Fibroblast of peridontal ligament (primary cell): ENCODE results near the gene MSS51.
"Not testable (repeated sequence)": the region's sequence is repeated elsewhere in the genome, so short reads cannot be mapped to it uniquely, and the experiment has no call there.

Source experiments
- DNase-seq: peaks from one replicate; pipeline ENCODE4 v3.0.0-alpha.2; 2010; ENCODE audit errors: extremely low read depth

The MSS51 gene

GRCh38 chr10:73414230-73414945, 19.0 kb downstream of the MSS51 start:
- no peak for DNase-seq

GRCh38 chr10:73413528-73414229, 19.7 kb downstream of the MSS51 start, which contains the start of gene ANXA7:
ANXA7 (minus strand) TSS chr10:73414058; CDS start chr10:73400856, 13,202 bp downstream.
- peak; percentile 66 for DNase-seq

GRCh38 chr10:73413108-73413527, 20.2 kb downstream of the MSS51 start:
- DNase-seq = no peak

- no peak for DNase-seq
These were observed 22.5 kb downstream of the MSS51 start for GRCh38 chr10:73410897-73411296.

GRCh38 chr10:73408978-73409521, 24.3 kb downstream of the MSS51 start:
- no peak for DNase-seq

GRCh38 chr10:73408061-73408460, 25.3 kb downstream of the MSS51 start:
- DNase-seq = no peak

GRCh38 chr10:73407495-73407894, 25.9 kb downstream of the MSS51 start:
- no peak for DNase-seq

GRCh38 chr10:73406846-73407245, 26.5 kb downstream of the MSS51 start:
- DNase-seq = no peak

- DNase-seq = no peak
These were observed 27.8 kb downstream of the MSS51 start for GRCh38 chr10:73405556-73405955.

GRCh38 chr10:73404690-73405089, 28.7 kb downstream of the MSS51 start:
- no peak for DNase-seq

- no peak for DNase-seq
These were observed 31.7 kb downstream of the MSS51 start for GRCh38 chr10:73401636-73402035.

GRCh38 chr10:73399063-73399462, 34.3 kb downstream of the MSS51 start:
- no peak for DNase-seq

GRCh38 chr10:73398024-73398423, 35.3 kb downstream of the MSS51 start:
- DNase-seq = no peak

GRCh38 chr10:73394325-73394724, 39.0 kb downstream of the MSS51 start:
- not testable (repeated sequence) for DNase-seq

GRCh38 chr10:73388228-73388627, 45.1 kb downstream of the MSS51 start:
- no peak for DNase-seq

GRCh38 chr10:73386583-73386982, 46.8 kb downstream of the MSS51 start:
- DNase-seq = no peak

- no peak for DNase-seq
These were observed 54.2 kb downstream of the MSS51 start for GRCh38 chr10:73379064-73379748.

GRCh38 chr10:73376679-73377078, 56.7 kb downstream of the MSS51 start:
- no peak for DNase-seq
